ENCODE results near the gene FANCL.
A peak's percentile ranks its signal among the peaks of the same experiment; 100 is the strongest.

Gene FANCL

DNA sequence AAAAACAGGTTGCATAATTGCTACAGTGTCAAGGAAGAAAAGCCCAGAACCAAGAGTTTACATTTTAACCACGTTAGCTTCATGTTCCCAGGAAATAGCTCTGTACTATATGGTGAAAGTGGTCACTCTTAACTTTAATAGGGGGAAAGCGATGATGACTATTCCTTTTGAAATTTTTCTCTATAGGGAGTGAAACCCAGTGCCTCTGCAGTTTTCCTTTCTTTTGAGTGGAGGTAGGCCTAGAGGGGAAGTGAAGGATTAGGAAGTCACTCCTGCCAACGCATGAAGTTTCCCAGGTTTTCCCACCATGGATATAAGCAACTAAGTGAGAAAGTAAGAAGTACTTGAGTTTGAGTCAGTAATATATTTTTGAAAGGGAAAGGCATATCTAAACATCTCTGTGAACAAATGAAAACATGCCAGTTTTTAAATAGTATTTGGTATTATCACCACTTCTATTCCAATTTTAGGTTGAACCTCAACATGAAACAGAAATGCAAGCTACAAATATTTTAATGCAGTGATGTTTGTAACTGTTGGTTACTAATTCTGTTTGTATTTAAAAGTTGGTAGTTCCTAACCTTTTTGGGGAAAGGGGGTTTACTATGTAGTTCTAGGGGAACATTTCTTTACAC lies 102.6 kb downstream of the FANCL start:
- H3K27ac ChIP-seq, result no peak overlapping the region
- no peak for TF ChIP-seq CTCF (conservative IDR thresholded peaks at IDR 0.05)
- TF ChIP-seq ZFX (IDR thresholded peaks at IDR 0.05), result no peak

DNA sequence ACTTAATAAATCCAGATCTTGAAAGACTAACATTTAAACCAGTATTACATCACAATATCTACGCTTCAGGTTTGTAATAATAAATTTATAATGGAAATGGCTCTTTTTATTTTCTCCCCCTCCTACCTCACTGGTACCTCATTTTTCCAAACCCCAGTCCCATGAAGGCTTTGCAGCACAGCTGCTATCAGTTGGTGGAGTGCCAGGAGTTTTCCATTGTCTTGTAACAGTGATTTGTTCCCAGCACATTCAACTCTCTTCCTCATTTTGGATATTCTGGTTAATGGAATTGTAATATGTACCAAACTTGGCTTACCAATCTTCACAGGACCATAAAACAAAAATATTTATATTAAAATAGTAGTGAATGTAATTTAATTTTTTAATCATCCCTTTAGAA lies 103.3 kb downstream of the FANCL start:
- no peak overlapping the region for H3K27ac ChIP-seq
- no peak for TF ChIP-seq ZFX (IDR thresholded peaks at IDR 0.05)
- TF ChIP-seq CTCF (conservative IDR thresholded peaks at IDR 0.05), result no peak

GRCh38 chr2:58137221-58137620 lies 103.9 kb downstream of the FANCL start:
- TF ChIP-seq ZFX (IDR thresholded peaks at IDR 0.05) (no peak), CTCF (conservative IDR thresholded peaks at IDR 0.05) (no peak)
- H3K27ac ChIP-seq, result no peak overlapping the region

- TF ChIP-seq CTCF (conservative IDR thresholded peaks at IDR 0.05) (no peak), ZFX (IDR thresholded peaks at IDR 0.05) (no peak)
- H3K27ac ChIP-seq, result no peak overlapping the region
These were observed 105.3 kb downstream of the FANCL start for GRCh38 chr2:58135861-58136260.

DNA sequence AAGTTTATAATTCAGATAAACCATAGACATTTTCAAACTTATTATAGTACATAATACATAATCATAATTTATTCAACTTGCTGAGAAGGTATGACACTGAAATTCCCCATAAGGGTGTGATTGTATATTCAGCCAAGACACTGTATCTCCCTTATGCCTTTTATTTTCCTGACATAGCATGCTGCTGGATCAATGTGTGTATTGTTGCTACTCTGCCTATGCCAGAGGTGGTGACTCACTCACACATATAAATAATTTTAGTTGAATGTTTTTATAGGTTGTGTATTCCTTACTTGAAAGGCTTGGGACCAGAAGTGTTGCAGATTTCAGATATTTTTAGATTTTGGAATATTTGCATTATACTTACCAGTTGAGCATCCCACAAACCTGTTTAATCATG lies 107.7 kb downstream of the FANCL start:
- TF ChIP-seq CTCF (conservative IDR thresholded peaks at IDR 0.05), result no peak
- no peak for TF ChIP-seq ZFX (IDR thresholded peaks at IDR 0.05)
- H3K27ac ChIP-seq, result no peak overlapping the region

DNA sequence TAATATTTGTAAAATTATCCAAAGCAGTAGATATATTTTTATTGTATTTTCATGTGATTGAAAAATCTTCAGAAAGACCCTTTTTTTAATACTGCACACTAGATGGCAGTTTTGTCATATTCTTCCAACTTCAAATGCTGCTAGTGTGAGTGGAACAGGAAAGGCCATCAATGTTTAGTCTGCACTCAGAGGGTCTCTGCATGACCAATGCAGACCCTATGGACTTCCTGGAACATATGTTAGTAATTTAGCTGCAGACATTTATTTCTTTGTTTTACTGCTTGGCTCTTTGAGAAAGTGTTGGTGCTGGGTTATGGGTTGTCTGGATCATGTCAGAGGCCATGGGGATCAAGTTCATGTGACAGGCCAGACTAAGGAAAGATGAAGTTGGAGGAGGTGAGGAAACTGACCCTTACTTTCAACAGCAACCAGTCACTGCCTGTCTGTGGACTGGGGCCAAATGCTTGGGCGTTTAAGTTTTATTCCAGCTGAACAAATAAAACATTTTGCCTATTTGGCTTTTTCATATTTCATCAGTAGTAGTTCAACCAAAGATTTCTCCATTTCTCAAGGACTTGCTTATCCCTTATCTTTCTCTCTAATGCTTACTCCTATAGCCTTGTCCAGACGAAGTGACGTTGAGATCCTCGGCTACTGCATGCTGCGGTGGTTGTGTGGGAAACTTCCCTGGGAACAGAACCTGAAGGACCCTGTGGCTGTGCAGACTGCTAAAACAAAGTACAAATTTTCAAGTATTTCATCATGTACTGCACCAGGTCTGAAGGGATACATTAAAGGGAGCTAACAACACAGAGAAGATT lies 109.7 kb downstream of the FANCL start:
- TF ChIP-seq ZFX (IDR thresholded peaks at IDR 0.05), result no peak
- peak; percentile 15; the same call in 1 of the 2 replicates for TF ChIP-seq CTCF (conservative IDR thresholded peaks at IDR 0.05)
- no peak overlapping the region for H3K27ac ChIP-seq

- TF ChIP-seq ZFX (IDR thresholded peaks at IDR 0.05) (no peak), CTCF (conservative IDR thresholded peaks at IDR 0.05) (no peak)
- H3K27ac ChIP-seq, result no peak overlapping the region
These were observed 110.9 kb downstream of the FANCL start for GRCh38 chr2:58130238-58130637.

Measured in C4-2B (cell line).